Sigmoid colon (tissue), 4 donors: ENCODE results near the gene ZNF568.

ENCODE experiments used
- CTCF ChIP-seq, 4 experiments: fragments of 450-650 bp in 3 of 4; fragments of 200-600 bp in 1 of 4; IDR thresholded peaks; one replicate each; pipeline ENCODE4 v1.5.1; 2016 to 2019; ENCODE audit warnings: antibody characterized with exemption in 4 of 4, mild to moderate bottlenecking in 3 of 4, moderate library complexity in 2 of 4
- EP300 ChIP-seq, 4 donors: sonication (generic); formaldehyde crosslinking; IDR thresholded peaks; one replicate each; pipeline ENCODE4 v1.6.1; 2017; ENCODE audit warnings: antibody characterized with exemption in 4 of 4
- POLR2A ChIP-seq, 2 donors: fragments of 450-650 bp; IDR thresholded peaks; one replicate each; pipeline ENCODE4 v1.6.1; 2016; ENCODE audit warnings: antibody characterized with exemption in 2 of 2, mild to moderate bottlenecking in 2 of 2, moderate library complexity in 2 of 2
- POLR2AphosphoS5 ChIP-seq, 4 donors: sonication (generic); formaldehyde crosslinking; IDR thresholded peaks; one replicate each; pipeline ENCODE4 v1.6.1; 2017; ENCODE audit warnings: antibody characterized with exemption in 4 of 4

DNA sequence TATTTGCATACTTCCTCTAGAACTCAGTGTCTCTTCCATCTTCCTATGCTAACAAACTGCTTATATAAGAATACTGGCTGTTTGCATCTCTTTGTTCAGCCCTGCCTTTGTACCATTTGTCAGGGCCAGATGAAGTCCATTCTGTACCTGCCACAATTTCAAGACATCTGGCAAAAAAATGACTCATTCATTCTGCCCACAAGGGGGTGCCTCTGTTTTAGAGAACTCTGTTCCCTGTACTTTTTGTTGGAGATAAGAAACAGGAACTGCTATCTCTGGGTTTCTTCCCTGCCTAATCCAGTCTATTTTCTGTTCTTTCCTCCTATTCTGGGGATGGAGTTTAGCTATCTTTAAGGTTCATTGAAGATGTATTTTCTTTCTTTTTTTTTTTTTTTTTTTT lies 23.0 kb downstream of the ZNF568 start:
- no peak for TF ChIP-seq CTCF (IDR thresholded peaks at IDR 0.05)
- no peak for TF ChIP-seq POLR2A (IDR thresholded peaks at IDR 0.05)
- no peak for TF ChIP-seq EP300 (IDR thresholded peaks at IDR 0.05)
- no peak for TF ChIP-seq POLR2AphosphoS5 (IDR thresholded peaks at IDR 0.05)
